ENCODE measurements around the gene CATSPERD.
A peak's percentile ranks its signal among the peaks of the same experiment; 100 is the strongest.

Gene CATSPERD

GRCh38 chr19:5824751-5825150 lies 104.3 kb downstream of the CATSPERD start:
- peaks cover 8% of the 10 kb centered on the region for H3K4me1 Mint-ChIP-seq
- no peak for TF ChIP-seq CTCF (IDR thresholded peaks at IDR 0.05; ENCODE audit: unreplicated experiment in 3 of 3)
- no peaks in the 10 kb centered on the region for H3K27me3 Mint-ChIP-seq (ENCODE audit: low read depth)
- no peak overlapping the region for H3K4me3 Mint-ChIP-seq
- H3K9me3 Mint-ChIP-seq: no peaks in the 10 kb centered on the region
- H3K27ac Mint-ChIP-seq: no peak overlapping the region
- H3K36me3 Mint-ChIP-seq (ENCODE audit: low read depth): no peaks in the 10 kb centered on the region

GRCh38 chr19:5825178-5825577 lies 104.7 kb downstream of the CATSPERD start:
- H3K36me3 Mint-ChIP-seq (ENCODE audit: low read depth): no peaks in the 10 kb centered on the region

DNA sequence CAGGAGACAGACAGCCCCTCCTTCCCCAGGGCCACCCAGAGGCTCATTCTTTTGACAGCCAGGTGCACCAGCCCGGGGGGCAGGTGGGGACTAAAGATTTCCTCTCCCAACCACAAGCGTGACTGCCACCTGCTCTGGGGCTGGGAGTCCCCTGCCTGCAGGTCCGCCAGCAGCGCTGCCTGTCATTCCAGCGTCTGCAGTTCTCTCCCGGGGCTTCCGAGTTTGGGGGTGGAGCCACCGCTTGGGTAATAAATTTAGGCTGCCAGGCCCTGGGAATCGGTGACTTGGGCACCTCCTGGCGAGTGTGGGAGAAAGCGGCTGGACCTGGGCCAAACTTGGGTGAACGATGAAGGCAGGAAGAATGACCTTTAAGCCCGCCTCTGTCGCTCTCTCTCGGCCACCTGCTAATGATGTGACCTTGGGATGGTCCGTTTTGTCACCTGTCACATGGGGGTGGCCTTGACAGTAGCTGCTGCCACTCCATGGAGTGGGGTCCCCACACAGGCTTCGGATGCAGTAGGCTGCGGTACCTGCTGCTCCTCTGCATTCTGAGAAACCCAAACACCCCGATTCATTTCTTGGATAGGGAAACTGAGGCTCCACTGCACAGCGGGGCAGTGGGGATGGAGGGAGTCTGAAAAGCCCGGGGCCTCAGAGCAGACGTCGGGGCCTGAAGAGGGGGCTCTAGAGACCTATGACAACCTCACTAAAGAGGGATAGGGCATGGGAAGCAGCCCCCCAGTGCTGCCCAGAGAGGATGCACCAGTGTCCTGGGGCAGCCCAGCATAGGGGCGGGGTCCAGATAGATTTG lies 106.3 kb downstream of the CATSPERD start:
- Mint-ChIP-seq H3K36me3 (ENCODE audit: low read depth) (no peaks in the 10 kb centered on the region), H3K27ac (peak overlapping the region; percentile 79 to 97 (median 96)), H3K4me3 (peak overlapping the region; percentile 91 to 92 (median 91)), H3K4me1 (peaks cover 12% of the 10 kb centered on the region), H3K27me3 (ENCODE audit: low read depth) (no peaks in the 10 kb centered on the region), H3K9me3 (no peaks in the 10 kb centered on the region)
- no peak for TF ChIP-seq CTCF (IDR thresholded peaks at IDR 0.05; ENCODE audit: unreplicated experiment in 3 of 3)

More at GRCh38 chr19:5825178-5825577, 104.7 kb downstream of the CATSPERD start:
- Mint-ChIP-seq H3K9me3 (no peaks in the 10 kb centered on the region), H3K27me3 (ENCODE audit: low read depth) (no peaks in the 10 kb centered on the region), H3K4me3 (no peak overlapping the region), H3K27ac (no peak overlapping the region), H3K4me1 (peaks cover 10% of the 10 kb centered on the region)
- no peak for TF ChIP-seq CTCF (IDR thresholded peaks at IDR 0.05; ENCODE audit: unreplicated experiment in 3 of 3)

- Mint-ChIP-seq H3K27ac (peak overlapping the region; percentile 79 to 97 (median 96)), H3K9me3 (no peaks in the 10 kb centered on the region), H3K36me3 (ENCODE audit: low read depth) (no peaks in the 10 kb centered on the region), H3K4me1 (peaks cover 12% of the 10 kb centered on the region), H3K27me3 (ENCODE audit: low read depth) (no peaks in the 10 kb centered on the region), H3K4me3 (peak overlapping the region; percentile 91 to 99 (median 92))
- TF ChIP-seq CTCF (IDR thresholded peaks at IDR 0.05; ENCODE audit: unreplicated experiment in 3 of 3): no peak
Observed at GRCh38 chr19:5827342-5827890, 107.0 kb downstream of the CATSPERD start.

- Mint-ChIP-seq H3K36me3 (ENCODE audit: low read depth) (no peaks in the 10 kb centered on the region), H3K9me3 (no peaks in the 10 kb centered on the region), H3K4me1 (peaks cover 12% of the 10 kb centered on the region), H3K27me3 (ENCODE audit: low read depth) (peaks cover 4% of the 10 kb centered on the region), H3K27ac (peak overlapping the region; percentile 97 to 99 (median 98)), H3K4me3 (peak overlapping the region; percentile 99)
- no peak for TF ChIP-seq CTCF (IDR thresholded peaks at IDR 0.05; ENCODE audit: unreplicated experiment in 3 of 3)
Observed at GRCh38 chr19:5827891-5828660, 107.6 kb downstream of the CATSPERD start.

Measured in nephron (organoid).